Sigmoid colon (tissue), 7 donors: ENCODE data around the gene SRP68. TPM values are rescaled to one million over a fixed set of nuclear protein-coding genes. Genes with fewer than 3 reads are reported as not detected.
A peak's percentile ranks its signal among the peaks of the same experiment; 100 is the strongest.

Experiments used
- DNase-seq: peaks from one replicate; pipeline ENCODE4 v3.0.0-alpha.2; 2019
- H3K27ac ChIP-seq, 4 donors: fragments of 200-600 bp; sonication (generic); one replicate each; pipeline ENCODE4 v1.5.1; 2016 to 2019; ENCODE audit warnings: mild to moderate bottlenecking in 1 of 4
- H3K27me3 ChIP-seq, 3 donors: fragments of 200-600 bp; sonication (generic); one replicate each; pipeline ENCODE4 v1.5.1; 2019; ENCODE audit warnings: mild to moderate bottlenecking in 1 of 3
- H3K36me3 ChIP-seq, 4 donors: fragments of 200-600 bp; sonication (generic); one replicate each; pipeline ENCODE4 v1.5.1; 2016 to 2019
- H3K4me1 ChIP-seq, 4 donors: fragments of 200-600 bp; sonication (generic); one replicate each; pipeline ENCODE4 v1.5.1; 2017 to 2019
- H3K4me3 ChIP-seq, 4 donors: fragments of 200-600 bp; sonication (generic); one replicate each; pipeline ENCODE4 v1.5.1; 2017 to 2019; ENCODE audit warnings: mild to moderate bottlenecking in 2 of 4, moderate library complexity in 1 of 4
- H3K9me3 ChIP-seq, 4 donors: fragments of 200-600 bp in 3 of 4; sonication (generic) in 3 of 4; one replicate each; pipeline versions ENCODE4 v1.5.1 to v1.6.1; 2013 to 2019
- EP300 ChIP-seq, 4 donors: sonication (generic); formaldehyde crosslinking; IDR thresholded peaks; one replicate each; pipeline ENCODE4 v1.6.1; 2017; ENCODE audit warnings: antibody characterized with exemption in 4 of 4
- POLR2A ChIP-seq, 2 donors: fragments of 450-650 bp; IDR thresholded peaks; one replicate each; pipeline ENCODE4 v1.6.1; 2016; ENCODE audit warnings: antibody characterized with exemption in 2 of 2, mild to moderate bottlenecking in 2 of 2, moderate library complexity in 2 of 2
- POLR2AphosphoS5 ChIP-seq, 4 donors: sonication (generic); formaldehyde crosslinking; IDR thresholded peaks; one replicate each; pipeline ENCODE4 v1.6.1; 2017; ENCODE audit warnings: antibody characterized with exemption in 4 of 4
- WGBS, 2 donors: extraction: QIAGEN DNeasy Blood & Tissue Kit; methylation state at CpG; one replicate each; pipeline ENCODE4 v1.1.7; 2013; 5-methylcytosine and 5-hydroxymethylcytosine counted together
- intact Hi-C: fragments of 100-400 bp; cut with DNase I; formaldehyde crosslinking; loops from one replicate; pipeline ENCODE4 v1.15.1; 2023
- polyA plus RNA-seq, 3 donors: library from polyadenylated mRNA; stranded (reverse); fragments of 200-250 nt; gene quantifications; one replicate each; pipeline ENCODE4 v1.2.3, GENCODE V29; 2013
- total RNA-seq, 4 donors: library from RNA; depleted of rRNA; stranded (reverse); fragments of >200 nt; gene quantifications; one replicate each; pipeline ENCODE4 v1.1.0, GENCODE V29; 2016
- TF ChIP-seq, protein P1 (sequence below), 4 experiments: fragments of 450-650 bp in 3 of 4; fragments of 200-600 bp in 1 of 4; IDR thresholded peaks; one replicate each; pipeline ENCODE4 v1.5.1; 2016 to 2019; ENCODE audit warnings: antibody characterized with exemption in 4 of 4, mild to moderate bottlenecking in 3 of 4, moderate library complexity in 2 of 4
- donor health status: healthy with polysubstance abuse.
- donor health status: Bipolar disorder and iron deficiency.
- donor health status: healthy.

SRP68 gene
- total RNA-seq = 10 to 100 TPM; 53.1 to 60.6 (median 53.8) TPM
- 10 to 100 TPM; 37.2 to 52.4 (median 37.7) TPM for polyA plus RNA-seq

DNA sequence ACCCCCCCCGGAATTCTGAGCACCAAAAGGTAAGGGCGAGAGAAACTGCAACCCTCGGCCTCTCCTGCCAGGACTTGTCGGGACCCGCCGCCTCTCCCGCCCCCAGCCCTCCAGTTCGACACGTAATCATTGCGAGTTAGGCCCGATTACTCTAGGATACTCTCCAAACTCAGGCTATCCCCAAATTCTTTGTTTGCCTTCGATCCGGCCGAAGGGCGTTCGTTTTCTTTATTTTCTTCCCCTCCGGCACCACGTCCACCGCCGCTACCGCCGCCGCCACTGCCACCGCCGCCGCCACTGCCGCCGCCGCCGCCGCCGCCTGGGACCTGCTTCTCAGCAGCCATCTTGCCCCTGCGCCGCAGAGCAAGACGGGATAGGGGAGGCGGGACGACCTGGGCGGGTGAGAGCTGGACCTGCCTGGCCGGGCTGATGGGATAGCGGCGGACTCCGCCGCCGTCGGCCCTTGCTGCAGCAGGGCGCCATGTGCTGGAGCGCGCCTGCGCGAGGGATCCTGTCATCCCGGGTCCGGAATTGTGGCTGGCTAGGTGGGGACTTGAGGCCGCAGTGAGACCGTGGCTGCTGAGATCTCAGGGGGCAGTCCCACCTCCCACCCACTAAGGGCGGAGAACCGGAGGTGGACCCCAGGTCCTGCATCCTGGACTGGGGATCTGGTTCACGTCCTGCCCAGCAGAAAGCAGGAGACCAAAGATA is at the start of gene SRP68:
TSS of gene SRP68 (minus strand) at position 370 of the 711 bp plus-strand sequence. CDS start at position 344, 26 bp downstream.
- peak within 1 kb of the TSS; percentile 72 to 82 (median 80) for H3K27ac ChIP-seq
- TF ChIP-seq POLR2A (IDR thresholded peaks at IDR 0.05) (peak; percentile 28 to 61), POLR2AphosphoS5 (IDR thresholded peaks at IDR 0.05) (peak; percentile 63 to 88 (median 80)), EP300 (IDR thresholded peaks at IDR 0.05) (no peak)
- TF ChIP-seq, protein P1, sequence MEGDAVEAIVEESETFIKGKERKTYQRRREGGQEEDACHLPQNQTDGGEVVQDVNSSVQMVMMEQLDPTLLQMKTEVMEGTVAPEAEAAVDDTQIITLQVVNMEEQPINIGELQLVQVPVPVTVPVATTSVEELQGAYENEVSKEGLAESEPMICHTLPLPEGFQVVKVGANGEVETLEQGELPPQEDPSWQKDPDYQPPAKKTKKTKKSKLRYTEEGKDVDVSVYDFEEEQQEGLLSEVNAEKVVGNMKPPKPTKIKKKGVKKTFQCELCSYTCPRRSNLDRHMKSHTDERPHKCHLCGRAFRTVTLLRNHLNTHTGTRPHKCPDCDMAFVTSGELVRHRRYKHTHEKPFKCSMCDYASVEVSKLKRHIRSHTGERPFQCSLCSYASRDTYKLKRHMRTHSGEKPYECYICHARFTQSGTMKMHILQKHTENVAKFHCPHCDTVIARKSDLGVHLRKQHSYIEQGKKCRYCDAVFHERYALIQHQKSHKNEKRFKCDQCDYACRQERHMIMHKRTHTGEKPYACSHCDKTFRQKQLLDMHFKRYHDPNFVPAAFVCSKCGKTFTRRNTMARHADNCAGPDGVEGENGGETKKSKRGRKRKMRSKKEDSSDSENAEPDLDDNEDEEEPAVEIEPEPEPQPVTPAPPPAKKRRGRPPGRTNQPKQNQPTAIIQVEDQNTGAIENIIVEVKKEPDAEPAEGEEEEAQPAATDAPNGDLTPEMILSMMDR (IDR thresholded peaks at IDR 0.05) = no peak
- H3K4me1 ChIP-seq = peaks cover 3 to 63% (median 55%) of the 10 kb centered on the region in 4 donors
- WGBS, 2 donors = 0 to 1% methylated on average over 57 of the region's 57 CpGs
- DNase-seq = peak; percentile 95
- peaks cover 4 to 33% (median 10%) of the 10 kb centered on the region in 4 donors for H3K36me3 ChIP-seq
- intact Hi-C loops = loop anchor here (2.0 to 10.0 kb wide), 2 partner anchors 58 to 168 kb away; partner anchors contain the start of gene MRPL38
- no peaks in the 10 kb centered on the region for H3K9me3 ChIP-seq
- H3K27me3 ChIP-seq = peaks cover 32 to 40% (median 39%) of the 10 kb centered on the region in 3 donors
- peak within 1 kb of the TSS; percentile 59 to 90 (median 82) for H3K4me3 ChIP-seq

DNA sequence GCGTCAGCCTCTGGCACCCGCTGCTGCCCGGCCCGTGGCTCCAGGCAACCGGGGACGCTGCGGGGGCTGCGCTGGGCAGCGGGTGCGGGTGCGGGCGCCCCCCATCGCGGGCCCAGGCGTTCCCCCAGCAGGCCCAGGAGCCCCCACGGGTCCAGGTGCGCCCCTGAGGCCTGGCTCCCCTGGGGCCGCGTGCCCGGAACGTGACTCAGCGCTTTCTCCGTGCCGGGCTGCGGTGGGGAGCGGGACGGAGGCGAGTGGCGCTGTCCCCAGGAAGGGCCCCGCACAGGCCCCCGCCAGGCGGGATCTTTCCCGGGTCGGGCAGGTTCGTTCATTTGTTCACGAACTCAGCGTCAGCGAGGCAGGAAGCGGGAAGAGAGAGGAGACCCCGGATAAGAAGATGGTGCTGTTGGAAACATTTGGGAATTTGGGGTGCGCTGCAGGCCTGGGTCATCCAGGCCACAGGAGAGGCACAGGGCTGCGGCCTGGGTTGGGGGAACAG is 49.7 kb upstream of the SRP68 start:
- peak overlapping the region in 2 of 4 donors; percentile 21 to 68 for H3K27ac ChIP-seq
- peak; percentile 78 for DNase-seq
- H3K4me3 ChIP-seq = peak overlapping the region in 3 of 4 donors; percentile 34 to 51 (median 46)
- H3K9me3 ChIP-seq = no peaks in the 10 kb centered on the region
- 40 to 69% methylated on average over 42 of the region's 42 CpGs for WGBS, 2 donors
- H3K27me3 ChIP-seq = no peaks in the 10 kb centered on the region
- H3K36me3 ChIP-seq = no peaks in the 10 kb centered on the region
- peaks cover 2 to 11% (median 10%) of the 10 kb centered on the region in 4 donors for H3K4me1 ChIP-seq
- intact Hi-C loops = loop anchor here (1.0 to 2.0 kb wide), 3 partner anchors 33 to 157 kb away; no protein-coding TSS in a partner anchor
- TF ChIP-seq POLR2A (IDR thresholded peaks at IDR 0.05) (no peak), POLR2AphosphoS5 (IDR thresholded peaks at IDR 0.05) (no peak), EP300 (IDR thresholded peaks at IDR 0.05) (no peak)
- TF ChIP-seq, protein P1 (IDR thresholded peaks at IDR 0.05) = no peak

DNA sequence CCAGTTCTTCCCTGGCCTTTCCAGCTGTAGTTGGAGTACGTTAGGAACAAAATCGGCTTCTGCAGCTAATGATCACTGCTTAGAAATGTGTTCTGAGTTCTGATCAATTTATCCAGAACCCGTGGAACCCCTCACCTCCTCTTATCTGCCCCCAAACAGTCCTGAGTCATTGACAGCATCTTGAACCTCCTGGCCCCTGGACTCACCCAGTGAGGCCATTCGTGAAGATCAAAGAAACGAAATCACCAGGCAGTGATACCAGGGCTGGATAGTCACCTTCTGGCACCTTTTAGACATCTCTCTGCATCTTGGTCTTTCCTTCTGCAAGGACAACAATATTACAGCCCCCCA is 48.3 kb upstream of the SRP68 start:
- intact Hi-C loops = loop anchor here (1.0 kb wide), 1 partner anchor 61 kb away; no protein-coding TSS in a partner anchor
- TF ChIP-seq, protein P1 (IDR thresholded peaks at IDR 0.05) = no peak
- 88 to 93% methylated on average over 5 of the region's 5 CpGs for WGBS, 2 donors

DNA sequence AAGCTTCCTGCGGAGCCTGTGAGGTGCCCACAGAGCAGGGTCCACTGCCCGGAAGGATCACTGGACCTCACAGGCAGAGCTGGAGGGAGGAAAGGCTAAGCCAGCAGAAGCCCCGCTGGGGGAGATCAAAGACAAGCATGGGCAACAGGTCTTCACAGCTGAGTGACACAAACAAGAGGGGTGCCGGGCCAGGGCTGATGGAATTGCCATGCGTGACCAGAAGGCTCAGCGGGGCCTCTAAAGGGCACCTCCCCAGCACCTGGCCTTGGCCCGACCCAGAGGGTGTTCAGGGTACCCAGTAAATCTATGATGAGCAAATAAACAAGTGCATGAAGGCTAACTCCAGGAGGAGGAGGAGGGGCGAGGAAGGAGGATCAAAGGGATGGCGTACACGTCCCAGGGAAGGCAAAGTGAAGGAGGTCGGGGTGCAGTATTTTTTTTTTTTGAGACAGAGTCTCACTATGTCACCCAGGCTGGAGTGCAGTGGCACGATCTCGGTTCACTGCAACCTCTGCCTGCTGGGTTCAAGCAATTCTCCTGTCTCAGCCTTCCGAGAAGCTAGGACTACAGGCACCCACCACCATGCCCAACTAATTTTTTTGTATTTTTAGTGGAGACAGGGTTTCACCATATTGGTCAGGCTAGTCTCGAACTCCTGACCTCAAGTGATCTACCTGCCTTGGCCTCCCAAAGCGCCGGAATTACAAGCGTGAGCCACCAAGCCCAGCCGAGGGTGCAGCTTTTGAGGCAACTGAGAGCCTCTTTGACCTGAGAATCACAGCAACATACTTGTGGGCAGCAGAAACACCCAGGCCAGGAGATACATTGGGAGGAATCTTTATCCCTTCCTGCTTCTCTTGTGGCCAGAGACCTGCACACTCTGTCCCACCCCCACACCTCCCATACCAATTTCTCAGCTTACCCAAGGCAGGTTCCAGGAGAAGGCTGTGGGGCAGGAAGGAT is 47.4 kb upstream of the SRP68 start:
- Histone ChIP-seq H3K36me3 (no peaks in the 10 kb centered on the region), H3K27me3 (no peaks in the 10 kb centered on the region), H3K27ac (no peak overlapping the region), H3K4me1 (peaks cover 2 to 11% (median 10%) of the 10 kb centered on the region in 4 donors), H3K9me3 (no peaks in the 10 kb centered on the region), H3K4me3 (no peak overlapping the region)
- intact Hi-C loops = no loop called here
- 74 to 80% methylated on average over 19 of the region's 19 CpGs for WGBS, 2 donors
- DNase-seq = peak; percentile 48
- TF ChIP-seq POLR2AphosphoS5 (IDR thresholded peaks at IDR 0.05) = no peak
- TF ChIP-seq, protein P1 (IDR thresholded peaks at IDR 0.05) = no peak
- no peak for TF ChIP-seq POLR2A (IDR thresholded peaks at IDR 0.05)
- TF ChIP-seq EP300 (IDR thresholded peaks at IDR 0.05) = no peak

More for the DNA sequence above, 48.3 kb upstream of the SRP68 start:
- H3K27me3 ChIP-seq = no peaks in the 10 kb centered on the region
- H3K4me3 ChIP-seq = no peak overlapping the region
- peak; percentile 21 for DNase-seq
- H3K27ac ChIP-seq = no peak overlapping the region
- no peaks in the 10 kb centered on the region for H3K36me3 ChIP-seq
- H3K4me1 ChIP-seq = peaks cover 2 to 11% (median 10%) of the 10 kb centered on the region in 4 donors
- H3K9me3 ChIP-seq = no peaks in the 10 kb centered on the region
